HepG2 (cell line): ENCODE measurements around the gene BAHCC1. TPM values are rescaled to one million over a fixed set of nuclear protein-coding genes. Genes with fewer than 3 reads are reported as not detected.

Experiments
- BORCS8-MEF2B ChIP-seq: sonication (generic); formaldehyde crosslinking; IDR thresholded peaks from 2 replicates; pipeline ENCODE4 v1.8.0; 2022; ENCODE audit warnings: mild to moderate bottlenecking, missing genetic modification reagents
- GTF2F1 ChIP-seq: fragments of 150-350 bp; IDR thresholded peaks from 2 replicates; pipeline ENCODE4 v1.6.1; 2014; ENCODE audit warnings: low read length
- MEIS2 ChIP-seq: sonication (generic); formaldehyde crosslinking; IDR thresholded peaks from 2 replicates; pipeline ENCODE4 v1.9.0; 2021; ENCODE audit warnings: mild to moderate bottlenecking, missing genetic modification reagents
- NFKBIZ ChIP-seq: IDR thresholded peaks from 2 replicates; pipeline ENCODE4 v1.6.1; 2018; ENCODE audit warnings: missing genetic modification reagents, missing compliant biosample characterization
- NR2F6 ChIP-seq, 2 experiments: IDR thresholded peaks; 2 replicates each; pipeline ENCODE4 v1.6.1; 2016; ENCODE audit warnings: antibody characterized with exemption in 1 of 2, mild to moderate bottlenecking in 1 of 2
- REL ChIP-seq: sonication (generic); formaldehyde crosslinking; conservative IDR thresholded peaks from 2 replicates; pipeline ENCODE4 v1.8.0; 2022; ENCODE audit warnings: mild to moderate bottlenecking, missing genetic modification reagents, moderate library complexity
- REXO4 ChIP-seq: sonication (generic); formaldehyde crosslinking; IDR thresholded peaks from 2 replicates; pipeline ENCODE4 v1.8.0; 2022; ENCODE audit warnings: missing genetic modification reagents, mild to moderate bottlenecking, borderline replicate concordance
- TARDBP ChIP-seq: sonication (generic); formaldehyde crosslinking; IDR thresholded peaks from 2 replicates; pipeline ENCODE4 v1.8.0; 2022; ENCODE audit warnings: mild to moderate bottlenecking, missing genetic modification reagents
- THAP11 ChIP-seq: IDR thresholded peaks from 2 replicates; pipeline ENCODE4 v1.6.1; 2016; ENCODE audit warnings: missing biosample characterization, missing genetic modification reagents
- ZKSCAN8 ChIP-seq: IDR thresholded peaks from 2 replicates; pipeline ENCODE4 v1.6.1; 2016; ENCODE audit warnings: borderline replicate concordance, missing genetic modification reagents, missing compliant biosample characterization
- ZNF205 ChIP-seq: IDR thresholded peaks from 2 replicates; pipeline ENCODE4 v1.6.1; 2018; ENCODE audit warnings: missing biosample characterization, missing genetic modification reagents
- ZNF619 ChIP-seq: sonication (generic); formaldehyde crosslinking; IDR thresholded peaks from 2 replicates; pipeline ENCODE4 v1.4.0; 2020; ENCODE audit warnings: mild to moderate bottlenecking, missing genetic modification reagents
- ZNF687 ChIP-seq: sonication (generic); formaldehyde crosslinking; IDR thresholded peaks from 2 replicates; pipeline ENCODE4 v1.5.1; 2020; ENCODE audit warnings: mild to moderate bottlenecking, missing genetic modification reagents, moderate library complexity
- ZNF773 ChIP-seq: sonication (generic); formaldehyde crosslinking; IDR thresholded peaks from 2 replicates; pipeline ENCODE4 v1.4.0; 2020; ENCODE audit warnings: missing genetic modification reagents, borderline replicate concordance
- ZNF788 ChIP-seq: sonication (generic); formaldehyde crosslinking; IDR thresholded peaks from 2 replicates; pipeline ENCODE4 v1.5.0; 2020; ENCODE audit warnings: mild to moderate bottlenecking, missing genetic modification reagents, borderline replicate concordance
- polyA plus RNA-seq, 8 experiments: library from polyadenylated mRNA; depleted of rRNA in 3 of 8; stranded (reverse) in 7 of 8; unstranded in 1 of 8; fragments of >200 nt; fragmentation: Illumina TruSeq in 4 of 8; extraction: Trizol in 4 of 8; gene quantifications; 2 replicates each; pipeline versions ENCODE4 v1.2.1 to v1.2.3, GENCODE V29; 2011 to 2016; ENCODE audit warnings: low read depth in 4 of 8, missing spikeins in 1 of 8, mixed read lengths in 1 of 8; ENCODE audit not compliant: insufficient read depth in 1 of 8
- total RNA-seq, 5 experiments: library from RNA; depleted of rRNA; stranded (reverse); fragments of >200 nt; fragmentation: Illumina TruSeq; extraction: Trizol; gene quantifications; 2 replicates each; pipeline ENCODE4 v1.2.3, GENCODE V29; 2016; ENCODE audit warnings: low read depth in 1 of 5
- TF ChIP-seq, protein P1 (sequence below): IDR thresholded peaks from 2 replicates; pipeline ENCODE4 v1.6.1; 2012; ENCODE audit warnings: inconsistent platforms
- TF ChIP-seq, protein P2 (sequence below): sonication (generic); formaldehyde crosslinking; IDR thresholded peaks from 2 replicates; pipeline ENCODE4 v1.4.0; 2020; ENCODE audit warnings: missing genetic modification reagents
- TF ChIP-seq, protein P3 (sequence below): conservative IDR thresholded peaks from 2 replicates; pipeline ENCODE4 v1.6.1; 2018; ENCODE audit warnings: missing genetic modification reagents

The BAHCC1 gene
- total and polyA plus RNA-seq, 2 of the 13 experiments (the other 11 are each of a cell fraction or from before 2014, with no cell fraction given), result 1.4 to 1.7 TPM

DNA sequence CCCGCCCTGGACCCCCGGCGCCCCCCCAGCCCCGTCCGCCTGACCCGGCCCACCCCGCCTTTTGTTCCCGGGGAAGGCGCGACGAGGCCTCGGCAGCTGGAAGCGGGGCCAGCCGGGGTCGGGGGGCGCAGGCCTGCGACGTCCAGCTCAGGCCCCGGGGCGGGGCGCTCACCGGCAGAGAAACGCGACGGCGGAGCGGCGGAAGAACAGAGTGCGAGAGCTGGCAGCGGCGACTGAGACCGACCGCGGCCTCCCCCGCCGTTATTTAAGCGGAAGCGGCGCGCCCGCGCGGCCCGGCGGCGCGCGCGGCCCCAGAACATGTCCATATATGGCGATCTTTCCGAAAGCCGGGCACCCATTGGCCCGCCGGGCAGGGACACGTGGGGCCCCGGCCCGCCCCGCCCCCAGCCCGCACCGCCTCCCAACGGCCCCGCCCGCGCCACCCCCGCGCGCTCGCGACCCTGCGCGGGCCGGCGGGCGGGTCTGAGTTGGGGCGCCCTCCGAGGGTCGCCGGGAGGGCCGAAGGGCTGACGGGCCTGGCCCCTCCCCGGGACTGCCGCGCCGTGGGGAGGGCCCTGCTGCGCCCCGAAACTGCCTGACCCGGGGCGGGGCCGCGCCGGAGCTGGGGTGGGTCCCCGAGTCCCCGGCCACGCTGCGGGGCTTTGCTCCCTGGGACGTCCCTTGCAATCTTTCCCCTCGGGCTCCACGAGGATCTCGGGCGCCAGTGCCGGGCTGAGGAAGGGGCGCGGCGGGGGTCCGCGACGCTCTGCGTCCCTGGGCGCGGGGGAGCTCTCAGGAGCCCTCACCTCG is 117.5 kb downstream of the BAHCC1 start, which contains the start of gene ACTG1 (continued):
- TF ChIP-seq ZKSCAN8 (CRISPR knock-in tag) (no peak), REXO4 (CRISPR knock-in tag) (no peak), BORCS8-MEF2B (CRISPR knock-in tag) (no peak), ZNF773 (peak; percentile 87; the same call in 1 of the 2 replicates), GTF2F1 (peak; percentile 94; the same call in 1 of the 2 replicates), ZNF687 (CRISPR knock-in tag) (peak; percentile 2), NFKBIZ (CRISPR knock-in tag) (no peak), MEIS2 (CRISPR knock-in tag) (peak; percentile 73; the same call in 1 of the 2 replicates), REL (CRISPR knock-in tag) (0 out of 2 replicates have a peak, but pooled peaks have one; percentile 65), ZNF788 (peak; percentile 52; the same call in 1 of the 2 replicates), ZNF205 (CRISPR knock-in tag) (0 out of 2 replicates have a peak, but pooled peaks have one; percentile 48), ZNF619 (CRISPR knock-in tag) (no peak), NR2F6 (IDR thresholded peaks at IDR 0.05) (no peak), NR2F6 (CRISPR knock-in tag; IDR thresholded peaks at IDR 0.05) (no peak), TARDBP (peak; percentile 54; the same call in 1 of the 2 replicates), THAP11 (CRISPR knock-in tag) (peak; percentile 71)
- TF ChIP-seq, protein P1, sequence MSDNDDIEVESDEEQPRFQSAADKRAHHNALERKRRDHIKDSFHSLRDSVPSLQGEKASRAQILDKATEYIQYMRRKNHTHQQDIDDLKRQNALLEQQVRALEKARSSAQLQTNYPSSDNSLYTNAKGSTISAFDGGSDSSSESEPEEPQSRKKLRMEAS, result peak; percentile 77
- TF ChIP-seq, protein P2, sequence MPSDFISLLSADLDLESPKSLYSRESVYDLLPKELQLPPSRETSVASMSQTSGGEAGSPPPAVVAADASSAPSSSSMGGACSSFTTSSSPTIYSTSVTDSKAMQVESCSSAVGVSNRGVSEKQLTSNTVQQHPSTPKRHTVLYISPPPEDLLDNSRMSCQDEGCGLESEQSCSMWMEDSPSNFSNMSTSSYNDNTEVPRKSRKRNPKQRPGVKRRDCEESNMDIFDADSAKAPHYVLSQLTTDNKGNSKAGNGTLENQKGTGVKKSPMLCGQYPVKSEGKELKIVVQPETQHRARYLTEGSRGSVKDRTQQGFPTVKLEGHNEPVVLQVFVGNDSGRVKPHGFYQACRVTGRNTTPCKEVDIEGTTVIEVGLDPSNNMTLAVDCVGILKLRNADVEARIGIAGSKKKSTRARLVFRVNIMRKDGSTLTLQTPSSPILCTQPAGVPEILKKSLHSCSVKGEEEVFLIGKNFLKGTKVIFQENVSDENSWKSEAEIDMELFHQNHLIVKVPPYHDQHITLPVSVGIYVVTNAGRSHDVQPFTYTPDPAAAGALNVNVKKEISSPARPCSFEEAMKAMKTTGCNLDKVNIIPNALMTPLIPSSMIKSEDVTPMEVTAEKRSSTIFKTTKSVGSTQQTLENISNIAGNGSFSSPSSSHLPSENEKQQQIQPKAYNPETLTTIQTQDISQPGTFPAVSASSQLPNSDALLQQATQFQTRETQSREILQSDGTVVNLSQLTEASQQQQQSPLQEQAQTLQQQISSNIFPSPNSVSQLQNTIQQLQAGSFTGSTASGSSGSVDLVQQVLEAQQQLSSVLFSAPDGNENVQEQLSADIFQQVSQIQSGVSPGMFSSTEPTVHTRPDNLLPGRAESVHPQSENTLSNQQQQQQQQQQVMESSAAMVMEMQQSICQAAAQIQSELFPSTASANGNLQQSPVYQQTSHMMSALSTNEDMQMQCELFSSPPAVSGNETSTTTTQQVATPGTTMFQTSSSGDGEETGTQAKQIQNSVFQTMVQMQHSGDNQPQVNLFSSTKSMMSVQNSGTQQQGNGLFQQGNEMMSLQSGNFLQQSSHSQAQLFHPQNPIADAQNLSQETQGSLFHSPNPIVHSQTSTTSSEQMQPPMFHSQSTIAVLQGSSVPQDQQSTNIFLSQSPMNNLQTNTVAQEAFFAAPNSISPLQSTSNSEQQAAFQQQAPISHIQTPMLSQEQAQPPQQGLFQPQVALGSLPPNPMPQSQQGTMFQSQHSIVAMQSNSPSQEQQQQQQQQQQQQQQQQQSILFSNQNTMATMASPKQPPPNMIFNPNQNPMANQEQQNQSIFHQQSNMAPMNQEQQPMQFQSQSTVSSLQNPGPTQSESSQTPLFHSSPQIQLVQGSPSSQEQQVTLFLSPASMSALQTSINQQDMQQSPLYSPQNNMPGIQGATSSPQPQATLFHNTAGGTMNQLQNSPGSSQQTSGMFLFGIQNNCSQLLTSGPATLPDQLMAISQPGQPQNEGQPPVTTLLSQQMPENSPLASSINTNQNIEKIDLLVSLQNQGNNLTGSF (CRISPR knock-in tag), result 0 out of 2 replicates have a peak, but pooled peaks have one; percentile 52
- TF ChIP-seq, protein P3, sequence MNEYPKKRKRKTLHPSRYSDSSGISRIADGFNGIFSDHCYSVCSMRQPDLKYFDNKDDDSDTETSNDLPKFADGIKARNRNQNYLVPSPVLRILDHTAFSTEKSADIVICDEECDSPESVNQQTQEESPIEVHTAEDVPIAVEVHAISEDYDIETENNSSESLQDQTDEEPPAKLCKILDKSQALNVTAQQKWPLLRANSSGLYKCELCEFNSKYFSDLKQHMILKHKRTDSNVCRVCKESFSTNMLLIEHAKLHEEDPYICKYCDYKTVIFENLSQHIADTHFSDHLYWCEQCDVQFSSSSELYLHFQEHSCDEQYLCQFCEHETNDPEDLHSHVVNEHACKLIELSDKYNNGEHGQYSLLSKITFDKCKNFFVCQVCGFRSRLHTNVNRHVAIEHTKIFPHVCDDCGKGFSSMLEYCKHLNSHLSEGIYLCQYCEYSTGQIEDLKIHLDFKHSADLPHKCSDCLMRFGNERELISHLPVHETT (CRISPR knock-in tag), result peak; percentile 1
